ENCODE data around the gene ARSK. TPM values are rescaled to one million over a fixed set of nuclear protein-coding genes. Genes with fewer than 3 reads are reported as not detected.

The ARSK gene
- total and polyA plus RNA-seq, 10 of the 15 experiments (the other 5 are each of a cell fraction or from before 2014, with no cell fraction given), result 1.6 to 9.5 (median 5.8) TPM

GRCh38 chr5:95549030-95549429, 5.9 kb upstream of the ARSK start (continued):
- TF ChIP-seq E2F8 (IDR thresholded peaks at IDR 0.05; ENCODE audit: low read depth, partially characterized antibody) (no peak), FOXM1 (IDR thresholded peaks at IDR 0.05; ENCODE audit: low read depth, low read length) (no peak), NRF1 (conservative IDR thresholded peaks at IDR 0.05; ENCODE audit: low read depth, low read length) (no peak), SKIL (IDR thresholded peaks at IDR 0.05; ENCODE audit: low read depth, poor library complexity, severe bottlenecking) (no peak), MTA2 (IDR thresholded peaks at IDR 0.05; ENCODE audit: low read depth) (no peak)

GRCh38 chr5:95554331-95554646, 612 bp upstream of the ARSK start:
- in situ Hi-C loops (cut with MboI) (no loop called here), intact Hi-C loops (cut with micrococcal nuclease; ENCODE audit: unreplicated experiment) (loop anchor here (10.0 kb wide), 2 partner anchors 181 to 291 kb away; partner anchors contain the start of gene RHOBTB3)
- FAIRE-seq, result no peak
- peak overlapping the region; percentile 87 for H3K4me3 ChIP-seq
- H2AFZ ChIP-seq (ENCODE audit: control insufficient read depth, low read depth, low read length), result peak overlapping the region; percentile 94
- CTCF ChIA-PET, result no interaction called here
- H3K4me2 ChIP-seq (ENCODE audit: control insufficient read depth, insufficient read depth), result peak overlapping the region; percentile 83
- RAD21 ChIA-PET (ENCODE audit: unreplicated experiment), result interaction anchor here (1.2 to 1.6 kb wide), 3 partner anchors 10 to 473 kb away, joined by 4 to 5 read pairs (median 4); partner anchors contain the start of gene RFESD
- peak overlapping the region; percentile 71 for H3K9ac ChIP-seq (ENCODE audit: control insufficient read depth, insufficient read depth, low read length)
- H3K36me3 ChIP-seq (ENCODE audit: control insufficient read depth in 2 of 2, insufficient read depth in 2 of 2, low read length in 1 of 2), result no peaks in the 10 kb centered on the region
- H3K4me1 ChIP-seq (ENCODE audit: control insufficient read depth, insufficient read depth, low read length), result peaks cover 4% of the 10 kb centered on the region; the same call in 1 of the 2 replicates
- TSS peak; percentile 77 for BruUV-seq (replicated peaks)
- peaks cover 27% of the 10 kb centered on the region for H3K79me2 ChIP-seq (ENCODE audit: control insufficient read depth, insufficient read depth, low read length)
- H3K9me3 ChIP-seq (replicated peaks; ENCODE audit: control insufficient read depth, insufficient read depth, low read length), result no peaks in the 10 kb centered on the region
- POLR2A ChIA-PET, result interaction anchor here (0.8 to 1.3 kb wide), 3 partner anchors 8 to 137 kb away, joined by 3 to 4 read pairs (median 4); no protein-coding TSS in a partner anchor
- peak overlapping the region; percentile 80 for H3K27ac ChIP-seq (ENCODE audit: control insufficient read depth, insufficient read depth)
- DNase-seq (ENCODE audit: low read depth, low spot score), result no peak
- no peaks in the 10 kb centered on the region for H3K27me3 ChIP-seq (replicated peaks in 1 of 2; ENCODE audit: control insufficient read depth in 2 of 2, insufficient read depth in 2 of 2, low read length in 1 of 2)
- WGBS (ENCODE audit: insufficient coverage, insufficient replicate concordance, low lambda C conversion rate, missing lambda C conversion rate), result 0% methylated on average over 6 of the region's 6 CpGs
- SMC1A ChIA-PET (ENCODE audit: uncharacterized antibody, unreplicated experiment), result interaction anchor here (1.3 kb wide), 1 partner anchor 17 kb away, joined by 3 read pairs; no protein-coding TSS in a partner anchor
- no peaks in the 10 kb centered on the region for H4K20me1 ChIP-seq (ENCODE audit: control insufficient read depth, insufficient read depth)
- peak; percentile 58 for ATAC-seq
- TF ChIP-seq MEF2B (IDR thresholded peaks at IDR 0.05; ENCODE audit: partially characterized antibody, poor library complexity, severe bottlenecking) (peak; percentile 10), RELA (IDR thresholded peaks at IDR 0.05; ENCODE audit: borderline replicate concordance, partially characterized antibody) (peak; percentile 8), POLR2A (IDR thresholded peaks at IDR 0.05; ENCODE audit: low read depth, low read length) (no peak), CREM (IDR thresholded peaks at IDR 0.05; ENCODE audit: low read depth) (0 out of 2 replicates have a peak, but pooled peaks have one; percentile 40), NFXL1 (IDR thresholded peaks at IDR 0.05; ENCODE audit: borderline replicate concordance) (no peak), RUNX3 (IDR thresholded peaks at IDR 0.05; ENCODE audit: low read length) (no peak), YY1 (IDR thresholded peaks at IDR 0.05; ENCODE audit: low read depth, low read length) (peak; percentile 0; the same call in 1 of the 2 replicates), NFYA (IDR thresholded peaks at IDR 0.05; ENCODE audit: borderline replicate concordance, low read depth, low read length) (no peak), SPI1 (IDR thresholded peaks at IDR 0.05; ENCODE audit: borderline replicate concordance, insufficient read depth, low read depth, low read length) (peak; percentile 33; the same call in 1 of the 2 replicates), CHD4 (IDR thresholded peaks at IDR 0.05) (no peak), MLLT1 (IDR thresholded peaks at IDR 0.05) (no peak), GATAD2B (conservative IDR thresholded peaks at IDR 0.05; ENCODE audit: low read depth) (0 out of 2 replicates have a peak, but pooled peaks have one; percentile 1), CREB1 (IDR thresholded peaks at IDR 0.05; ENCODE audit: low read depth) (peak; percentile 12; the same call in 1 of the 2 replicates)

Measured in GM12878 (cell line).